Ovary (tissue), 9 donors: Measurements from ENCODE around the gene SLC36A4. TPM values are rescaled to one million over a fixed set of nuclear protein-coding genes. Genes with fewer than 3 reads are reported as not detected.

Source experiments
- DNase-seq, 5 donors: peaks; one replicate each; pipeline ENCODE4 v3.0.0-alpha.2; 2019 to 2020
- H3K27ac ChIP-seq, 2 donors: fragments of 200-600 bp; one replicate each; pipeline versions ENCODE4 v1.5.1 to v1.8.0; 2019 to 2022
- H3K27me3 ChIP-seq: fragments of 200-600 bp; one replicate; pipeline ENCODE4 v1.8.0; 2022
- H3K36me3 ChIP-seq: fragments of 200-600 bp; sonication (generic); one replicate; pipeline ENCODE4 v1.5.1; 2019
- H3K4me1 ChIP-seq: one replicate; pipeline ENCODE4 v1.8.1; 2013; ENCODE audit warnings: mild to moderate bottlenecking, moderate library complexity; ENCODE audit not compliant: insufficient read depth
- H3K4me3 ChIP-seq: fragments of 200-600 bp; sonication (generic); one replicate; pipeline ENCODE4 v1.5.1; 2017
- H3K9me3 ChIP-seq, 2 donors: fragments of 200-600 bp in 1 of 2; sonication (generic) in 1 of 2; one replicate each; pipeline versions ENCODE4 v1.5.1 to v1.8.1; 2013 to 2019; ENCODE audit warnings: mild to moderate bottlenecking in 1 of 2, moderate library complexity in 1 of 2
- EP300 ChIP-seq: sonication (generic); formaldehyde crosslinking; IDR thresholded peaks from one replicate; pipeline ENCODE4 v1.6.1; 2017; ENCODE audit warnings: antibody characterized with exemption
- POLR2A ChIP-seq: fragments of 450-650 bp; IDR thresholded peaks from one replicate; pipeline ENCODE4 v1.6.1; 2017; ENCODE audit warnings: antibody characterized with exemption, mild to moderate bottlenecking, moderate library complexity
- WGBS, 3 donors: extraction: QIAGEN DNeasy Blood & Tissue Kit in 1 of 3; methylation state at CpG; one replicate each; pipeline versions ENCODE4 v1.1.5 to v1.1.7; 2013 to 2017; 5-methylcytosine and 5-hydroxymethylcytosine counted together
- intact Hi-C, 4 donors: fragments of 100-400 bp; cut with DNase I; formaldehyde crosslinking; loops; one replicate each; pipeline versions ENCODE4 v1.11.0 to v1.15.1; 2022 to 2023
- polyA plus RNA-seq, 2 donors: library from polyadenylated mRNA; stranded (reverse); fragments of 200-250 nt in 1 of 2; fragments of 350-450 nt in 1 of 2; fragmentation: Illumina TruSeq in 1 of 2; extraction: RNeasy Lipid Tissue Mini Kit (QIAGEN cat#74804) in 1 of 2; gene quantifications; one replicate each; pipeline ENCODE4 v1.2.3, GENCODE V29; 2013 to 2014
- total RNA-seq, 7 donors: library from RNA; depleted of rRNA in 2 of 7; stranded (reverse); fragments of >200 nt in 2 of 7; fragmentation: NEBNext Ultra II Directional in 3 of 7; extraction: Animal tissue kit (Norgen Biotek cat#: 25700) in 3 of 7; gene quantifications; one replicate each; pipeline versions ENCODE4 v1.1.0 to v1.2.4, GENCODE V29; 2016 to 2023
- TF ChIP-seq, protein P1 (sequence below), 3 donors: fragments of 450-650 bp in 2 of 3; fragments of 200-600 bp in 1 of 3; IDR thresholded peaks; one replicate each; pipeline versions ENCODE4 v1.5.1 to v1.8.0; 2016 to 2022; ENCODE audit warnings: antibody characterized with exemption in 3 of 3, mild to moderate bottlenecking in 1 of 3
- donor health status: DM: no; HTN: no; CAD: no; lungs with moderate emphysema.
- donor health status: DM: no; HTN: no; CAD: no.
- donor health status: Bipolar disorder and iron deficiency.
- donor health status: DM: yes; HTN: yes; CAD: no.
- donor health status: DM: no; HTN: no; CAD: no.
- donor health status: DM: yes; HTN: yes; CAD: no.

Gene SLC36A4
- total and polyA plus RNA-seq, 9 donors = 6.4 to 23.9 (median 13.8) TPM

DNA sequence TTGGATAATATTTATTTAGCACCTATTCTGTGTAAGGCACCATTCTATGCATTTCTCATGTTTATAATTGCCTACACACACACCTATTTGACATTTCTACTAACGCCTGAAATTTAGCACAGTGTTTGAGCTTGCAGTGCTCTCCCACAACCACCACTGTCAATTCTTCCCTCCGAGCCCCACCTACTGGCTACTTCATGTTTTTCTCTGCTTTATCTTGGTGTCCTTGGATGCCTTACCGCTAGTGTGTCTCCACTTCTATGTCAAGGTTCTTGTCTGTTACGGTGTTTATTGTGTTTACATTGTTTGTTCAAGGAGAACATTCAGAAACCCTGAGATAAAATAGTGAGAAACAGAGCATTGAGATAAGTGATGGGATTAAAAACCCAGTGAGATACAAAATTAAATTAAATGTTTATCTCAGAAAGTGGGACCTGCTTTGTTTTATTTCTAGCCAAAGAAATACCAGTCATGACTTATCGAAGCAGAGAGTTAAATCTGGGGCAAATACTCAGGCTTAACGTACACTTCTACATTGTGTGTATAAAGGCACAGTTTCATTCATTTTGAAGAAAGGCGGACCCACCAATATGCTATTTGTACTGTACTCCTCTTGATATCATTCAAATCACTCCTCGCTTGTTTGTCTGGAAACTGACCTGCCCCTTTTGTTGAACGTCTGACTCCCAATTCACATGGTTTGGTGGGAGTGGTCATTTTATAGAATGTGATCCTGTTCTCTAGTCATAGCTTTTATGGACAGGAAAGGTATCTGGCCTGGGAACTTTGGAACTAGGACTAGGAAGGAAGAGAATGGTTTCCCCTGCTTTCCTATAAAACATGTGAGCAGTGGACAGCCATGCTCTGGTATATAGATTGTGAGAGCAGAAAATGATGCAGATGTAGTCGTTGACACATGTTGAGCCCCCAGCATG, 39.2 kb upstream of the SLC36A4 start:
- intact Hi-C loops = loop anchor here in 2 of 4 donors (5.0 to 10.0 kb wide), 2 partner anchors 305 to 308 kb away; partner anchors contain the start of gene SMCO4 (in 2 of the 2)

GRCh38 chr11:93234602-93235207, 36.9 kb upstream of the SLC36A4 start:
- Histone ChIP-seq H3K9me3 (no peaks in the 10 kb centered on the region), H3K36me3 (no peaks in the 10 kb centered on the region), H3K4me1 (no peaks in the 10 kb centered on the region), H3K27ac (no peak overlapping the region), H3K27me3 (no peaks in the 10 kb centered on the region), H3K4me3 (no peak overlapping the region)
- TF ChIP-seq, protein P1, sequence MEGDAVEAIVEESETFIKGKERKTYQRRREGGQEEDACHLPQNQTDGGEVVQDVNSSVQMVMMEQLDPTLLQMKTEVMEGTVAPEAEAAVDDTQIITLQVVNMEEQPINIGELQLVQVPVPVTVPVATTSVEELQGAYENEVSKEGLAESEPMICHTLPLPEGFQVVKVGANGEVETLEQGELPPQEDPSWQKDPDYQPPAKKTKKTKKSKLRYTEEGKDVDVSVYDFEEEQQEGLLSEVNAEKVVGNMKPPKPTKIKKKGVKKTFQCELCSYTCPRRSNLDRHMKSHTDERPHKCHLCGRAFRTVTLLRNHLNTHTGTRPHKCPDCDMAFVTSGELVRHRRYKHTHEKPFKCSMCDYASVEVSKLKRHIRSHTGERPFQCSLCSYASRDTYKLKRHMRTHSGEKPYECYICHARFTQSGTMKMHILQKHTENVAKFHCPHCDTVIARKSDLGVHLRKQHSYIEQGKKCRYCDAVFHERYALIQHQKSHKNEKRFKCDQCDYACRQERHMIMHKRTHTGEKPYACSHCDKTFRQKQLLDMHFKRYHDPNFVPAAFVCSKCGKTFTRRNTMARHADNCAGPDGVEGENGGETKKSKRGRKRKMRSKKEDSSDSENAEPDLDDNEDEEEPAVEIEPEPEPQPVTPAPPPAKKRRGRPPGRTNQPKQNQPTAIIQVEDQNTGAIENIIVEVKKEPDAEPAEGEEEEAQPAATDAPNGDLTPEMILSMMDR (IDR thresholded peaks at IDR 0.05) = peak; percentile 56 to 77 (median 64)
- TF ChIP-seq EP300 (no peak), POLR2A (no peak)
- DNase-seq = peak; percentile 60 to 79 (median 77)
- 25 to 26% (median 25%) methylated on average over 4 of the region's 4 CpGs for WGBS, 3 donors
- intact Hi-C loops = loop anchor here (2.0 to 10.0 kb wide), 6 partner anchors 308 to 418 kb away; partner anchors contain the start of gene SMCO4 (in 4 of the 4)

More for the DNA sequence above, 39.2 kb upstream of the SLC36A4 start:
- TF ChIP-seq POLR2A (no peak), EP300 (no peak)
- TF ChIP-seq, protein P1 (IDR thresholded peaks at IDR 0.05) = peak in 1 of 3 donors; percentile 46
- no peaks in the 10 kb centered on the region for H3K36me3 ChIP-seq
- H3K27me3 ChIP-seq = no peaks in the 10 kb centered on the region
- H3K4me1 ChIP-seq = no peaks in the 10 kb centered on the region
- DNase-seq = peak in 3 of 5 donors; percentile 15 to 32 (median 21)
- WGBS, 3 donors = 18 to 27% (median 22%) methylated on average over 10 of the region's 10 CpGs
- no peak overlapping the region for H3K4me3 ChIP-seq
- H3K9me3 ChIP-seq = no peaks in the 10 kb centered on the region
- H3K27ac ChIP-seq = no peak overlapping the region

- intact Hi-C loops = loop anchor here in 3 of 4 donors (5.0 to 10.0 kb wide), 4 partner anchors 285 to 422 kb away; partner anchors contain the start of gene SMCO4 (in 1 of the 3)
- no peak for DNase-seq
- Histone ChIP-seq H3K27me3 (no peaks in the 10 kb centered on the region), H3K36me3 (no peaks in the 10 kb centered on the region), H3K27ac (no peak overlapping the region), H3K9me3 (no peaks in the 10 kb centered on the region), H3K4me1 (no peaks in the 10 kb centered on the region), H3K4me3 (no peak overlapping the region)
- TF ChIP-seq EP300 = no peak
- no peak for TF ChIP-seq POLR2A
- TF ChIP-seq, protein P1 (IDR thresholded peaks at IDR 0.05) = no peak
- 92 to 98% (median 94%) methylated on average over 1 of the region's 1 CpG for WGBS, 3 donors
Observed at GRCh38 chr11:93229876-93230275, 32.1 kb upstream of the SLC36A4 start.

GRCh38 chr11:93225662-93226061, 27.9 kb upstream of the SLC36A4 start:
- Histone ChIP-seq H3K4me1 (no peaks in the 10 kb centered on the region), H3K27me3 (no peaks in the 10 kb centered on the region), H3K4me3 (no peak overlapping the region), H3K27ac (no peak overlapping the region), H3K9me3 (no peaks in the 10 kb centered on the region), H3K36me3 (no peaks in the 10 kb centered on the region)
- intact Hi-C loops = loop anchor here in 1 of 4 donors (10.0 kb wide), 1 partner anchor 281 kb away; no protein-coding TSS in a partner anchor
- TF ChIP-seq POLR2A = no peak
- no peak for TF ChIP-seq EP300
- TF ChIP-seq, protein P1 (IDR thresholded peaks at IDR 0.05) = peak in 2 of 3 donors; percentile 19 to 24
- WGBS, 3 donors = 8 to 9% (median 8%) methylated on average over 2 of the region's 2 CpGs
- DNase-seq = no peak
